H1 (cell line): ENCODE measurements around the gene CTNS. TPM values are rescaled to one million over a fixed set of nuclear protein-coding genes. Genes with fewer than 3 reads are reported as not detected.

Experiments
- CTCF ChIA-PET: fragments of 300-600 bp; sonication (Branson Sonifier 250); formaldehyde crosslinking; loops from one replicate; lab custom pipeline; 2021; ENCODE audit not compliant: partially characterized antibody; lab: Charles Lee
- POLR2A ChIA-PET: fragments of 300-600 bp; sonication (Branson Sonifier 250); formaldehyde crosslinking; loops from one replicate; lab custom pipeline; 2021; ENCODE audit warnings: inconsistent platforms; ENCODE audit not compliant: partially characterized antibody; lab: Charles Lee
- DNase-seq, 2 experiments: peaks; one replicate each; pipeline versions ENCODE4 v3.0.0 to v3.0.0-alpha.2; 2010 to 2022; ENCODE audit warnings: low spot score in 2 of 2, low read depth in 1 of 2, mixed read lengths in 1 of 2
- FAIRE-seq: peaks from 2 replicates; lab custom pipeline; 2011; peaks lifted over from hg19 to GRCh38; lab: Jason Lieb, UNC
- H2AFZ ChIP-seq: 2 replicates; pipeline ENCODE4 v1.8.1; 2012; ENCODE audit warnings: low read length, inconsistent platforms
- H2AK5ac ChIP-seq: 2 replicates; pipeline ENCODE4 v1.6.1; 2013; ENCODE audit warnings: low read depth, low read length
- H2BK120ac ChIP-seq: replicated peaks from 2 replicates; pipeline ENCODE3; 2013; ENCODE audit warnings: low read depth, low read length, inconsistent platforms
- H2BK12ac ChIP-seq: 2 replicates; pipeline ENCODE4 v1.6.1; 2013; ENCODE audit warnings: low read depth, low read length
- H2BK15ac ChIP-seq: 2 replicates; pipeline ENCODE4 v1.6.1; 2013; ENCODE audit warnings: low read length
- H2BK20ac ChIP-seq: 2 replicates; pipeline ENCODE4 v1.6.1; 2013; ENCODE audit warnings: low read length
- H2BK5ac ChIP-seq: 2 replicates; pipeline ENCODE4 v1.6.1; 2013; ENCODE audit warnings: low read depth, low read length
- H3K14ac ChIP-seq: 2 replicates; pipeline ENCODE4 v1.6.1; 2013; ENCODE audit warnings: inconsistent platforms; ENCODE audit not compliant: insufficient read length
- H3K18ac ChIP-seq: 2 replicates; pipeline ENCODE4 v1.6.1; 2013; ENCODE audit warnings: low read length; ENCODE audit errors: extremely low read depth
- H3K23ac ChIP-seq: 2 replicates; pipeline ENCODE4 v1.6.1; 2013; ENCODE audit warnings: inconsistent platforms; ENCODE audit not compliant: insufficient read length
- H3K23me2 ChIP-seq: 2 replicates; pipeline ENCODE4 v1.6.1; 2013; ENCODE audit warnings: low read depth, low read length
- H3K27ac ChIP-seq: 2 replicates; pipeline ENCODE4 v1.6.1; 2011; ENCODE audit warnings: low read depth, low read length, inconsistent platforms
- H3K27me3 ChIP-seq, 4 experiments: replicated peaks in 1 of 4; 1 replicate in 1 of 4; 2 replicates in 3 of 4; pipeline versions ENCODE4 v1.6.1 to v1.8.1; 2011 to 2013; ENCODE audit warnings: low read length in 3 of 4, mild to moderate bottlenecking in 3 of 4, inconsistent platforms in 2 of 4, mixed read lengths in 2 of 4, moderate library complexity in 1 of 4; ENCODE audit not compliant: control insufficient read depth in 3 of 4, insufficient read depth in 3 of 4; ENCODE audit errors: extremely low read depth in 1 of 4
- H3K36me3 ChIP-seq, 4 experiments: 2 replicates each; pipeline versions ENCODE4 v1.6.1 to v1.8.1; 2011 to 2013; ENCODE audit warnings: mild to moderate bottlenecking in 4 of 4, low read length in 3 of 4, moderate library complexity in 2 of 4, control low read depth in 1 of 4, inconsistent platforms in 1 of 4; ENCODE audit not compliant: insufficient read depth in 4 of 4, control insufficient read depth in 2 of 4
- H3K4ac ChIP-seq: replicated peaks from 2 replicates; pipeline ENCODE3; 2013; ENCODE audit warnings: low read length, low read depth, mixed read lengths, inconsistent platforms; ENCODE audit not compliant: insufficient read length
- H3K4me1 ChIP-seq, 4 experiments: replicated peaks in 1 of 4; 1 replicate in 1 of 4; 2 replicates in 3 of 4; pipeline versions ENCODE4 v1.6.1 to v1.8.1; 2011 to 2013; ENCODE audit warnings: low read length in 3 of 4, inconsistent platforms in 2 of 4, mixed read lengths in 1 of 4; ENCODE audit not compliant: insufficient read depth in 4 of 4, control insufficient read depth in 3 of 4
- H3K4me2 ChIP-seq, 2 experiments: 2 replicates each; pipeline versions ENCODE4 v1.6.1 to v1.8.1; 2011 to 2013; ENCODE audit warnings: low read depth in 2 of 2, low read length in 2 of 2, control low read depth in 1 of 2, inconsistent platforms in 1 of 2, mild to moderate bottlenecking in 1 of 2; ENCODE audit not compliant: insufficient read depth in 1 of 2
- H3K4me3 ChIP-seq, 4 experiments: fragments of 200-600, 300-600 bp in 1 of 4; sonication (generic), shearing (Covaris generic), sonication (Bioruptor Twin) in 1 of 4; 2 replicates each; pipeline versions ENCODE4 v1.5.1 to v1.8.1; 2011 to 2016; ENCODE audit warnings: low read length in 4 of 4, low read depth in 3 of 4, control low read depth in 2 of 4, inconsistent platforms in 2 of 4, mild to moderate bottlenecking in 2 of 4, mixed read lengths in 1 of 4, moderate library complexity in 1 of 4; ENCODE audit not compliant: insufficient read depth in 2 of 4; ENCODE audit errors: extremely low read depth in 1 of 4
- H3K56ac ChIP-seq: replicated peaks from 2 replicates; pipeline ENCODE3; 2013; ENCODE audit warnings: low read depth, mild to moderate bottlenecking, mixed read lengths, low read length, inconsistent platforms; ENCODE audit not compliant: insufficient read length
- H3K79me1 ChIP-seq: 2 replicates; pipeline ENCODE4 v1.6.1; 2013; ENCODE audit warnings: low read depth, low read length, control low read depth
- H3K79me2 ChIP-seq, 2 experiments: 2 replicates each; pipeline versions ENCODE4 v1.6.1 to v1.8.1; 2012 to 2013; ENCODE audit warnings: low read length in 2 of 2, mild to moderate bottlenecking in 2 of 2, inconsistent platforms in 1 of 2; ENCODE audit not compliant: insufficient read depth in 2 of 2, control insufficient read depth in 1 of 2
- H3K9ac ChIP-seq, 4 experiments: replicated peaks in 1 of 4; 1 replicate in 1 of 4; 2 replicates in 3 of 4; pipeline versions ENCODE4 v1.6.1 to v1.8.1; 2011 to 2013; ENCODE audit warnings: low read depth in 3 of 4, low read length in 3 of 4, control low read depth in 2 of 4, mild to moderate bottlenecking in 2 of 4, moderate library complexity in 2 of 4, inconsistent platforms in 1 of 4; ENCODE audit errors: extremely low read depth in 1 of 4
- H3K9me3 ChIP-seq, 2 experiments: 2 replicates each; pipeline versions ENCODE4 v1.6.1 to v1.8.1; 2012 to 2013; ENCODE audit warnings: mild to moderate bottlenecking in 2 of 2, moderate library complexity in 2 of 2, control low read depth in 1 of 2, inconsistent platforms in 1 of 2, low read depth in 1 of 2, low read length in 1 of 2, mixed read lengths in 1 of 2; ENCODE audit not compliant: insufficient read depth in 2 of 2
- H4K20me1 ChIP-seq, 2 experiments: replicated peaks in 1 of 2; 2 replicates each; pipeline versions ENCODE3 to v1.8.1; 2011 to 2013; ENCODE audit warnings: inconsistent platforms in 2 of 2, low read length in 2 of 2, mild to moderate bottlenecking in 1 of 2; ENCODE audit not compliant: insufficient read depth in 2 of 2, control insufficient read depth in 1 of 2
- H4K5ac ChIP-seq: 2 replicates; pipeline ENCODE4 v1.6.1; 2013; ENCODE audit warnings: low read length, low read depth, mixed read lengths, inconsistent platforms; ENCODE audit not compliant: insufficient read length
- H4K8ac ChIP-seq: 2 replicates; pipeline ENCODE4 v1.8.0; 2013; ENCODE audit warnings: mild to moderate bottlenecking, moderate library complexity, low read length, inconsistent platforms; ENCODE audit not compliant: insufficient read depth; ENCODE audit errors: extremely low read depth
- H4K91ac ChIP-seq: replicated peaks from 2 replicates; pipeline ENCODE3; 2013; ENCODE audit warnings: low read length, mixed read lengths, inconsistent platforms; ENCODE audit not compliant: insufficient read length
- POLR2A ChIP-seq, 2 experiments: IDR thresholded peaks; 1 replicate in 1 of 2; 2 replicates in 1 of 2; pipeline ENCODE4 v1.6.1; 2011; ENCODE audit warnings: low read depth in 2 of 2, low read length in 2 of 2, mild to moderate bottlenecking in 2 of 2; ENCODE audit errors: control extremely low read depth in 1 of 2
- RBBP5 ChIP-seq: IDR thresholded peaks from 2 replicates; pipeline ENCODE4 v1.7.1; 2012; ENCODE audit warnings: low read depth, mild to moderate bottlenecking, inconsistent platforms, low read length, moderate library complexity, borderline replicate concordance
- RFX5 ChIP-seq: IDR thresholded peaks from 2 replicates; pipeline ENCODE4 v1.6.1; 2011; ENCODE audit warnings: low read depth, low read length, improper control_type of control experiment, borderline replicate concordance
- WGBS, 2 experiments: shearing (Covaris generic) in 1 of 2; methylation state at CpG; one replicate each; pipeline versions ENCODE4 v1.1.6 to v1.1.7; 2013 to 2015; ENCODE audit warnings: low lambda C conversion rate in 2 of 2, mixed read lengths in 2 of 2, inconsistent platforms in 1 of 2, low coverage in 1 of 2, missing lambda C conversion rate in 1 of 2; ENCODE audit not compliant: insufficient replicate concordance in 2 of 2, insufficient coverage in 1 of 2, insufficient read length in 1 of 2; ENCODE audit errors: extremely low coverage in 1 of 2, missing lambda C conversion rate in 1 of 2; 5-methylcytosine and 5-hydroxymethylcytosine counted together
- polyA plus RNA-seq, 7 experiments: library from polyadenylated mRNA; depleted of rRNA in 3 of 7; stranded (reverse) in 5 of 7; unstranded in 2 of 7; fragments of >200 nt in 5 of 7; fragments of 200-250 nt in 2 of 7; gene quantifications; 1 replicate in 5 of 7; 2 replicates in 1 of 7; 4 replicates in 1 of 7; pipeline versions ENCODE4 v1.2.1 to v1.2.3, GENCODE V29; 2011 to 2013; ENCODE audit warnings: missing spikeins in 2 of 7, mixed read lengths in 2 of 7
- total RNA-seq: library from RNA; stranded (reverse); fragmentation: NEBNext Ultra II Directional; extraction: Animal tissue kit (Norgen Biotek cat#: 25700); gene quantifications from 2 replicates; pipeline ENCODE4 v1.2.1, GENCODE V29; 2021

The CTNS gene
- total and polyA plus RNA-seq, 2 of the 8 experiments (the other 6 are each of a cell fraction or from before 2014, with no cell fraction given) = 11.6 to 12.9 TPM

DNA sequence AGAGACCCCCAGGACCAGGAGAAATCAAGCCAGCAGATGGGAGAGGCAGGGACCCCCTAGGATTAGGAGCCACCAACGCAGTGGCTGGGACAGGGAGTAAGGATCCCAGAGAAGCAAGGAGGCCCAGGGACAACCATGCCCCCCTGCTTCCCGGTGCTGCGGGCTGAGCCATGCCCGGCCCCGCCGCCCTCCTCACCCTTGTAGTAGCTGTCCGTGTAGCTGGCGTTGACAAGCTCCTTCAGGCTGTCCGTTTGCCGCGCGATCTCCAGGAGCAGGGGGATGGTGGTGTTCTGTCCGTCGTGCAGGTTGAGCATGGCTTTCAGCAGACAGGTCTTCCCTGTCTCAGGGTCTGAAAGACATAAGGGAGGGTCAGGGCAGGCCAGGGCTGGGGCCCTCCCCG lies 45.8 kb upstream of the CTNS start:
- Histone ChIP-seq H3K9ac (no peak overlapping the region), H4K91ac (no peak overlapping the region), H2AK5ac (no peak overlapping the region), H2BK5ac (no peak overlapping the region), H2BK120ac (no peak overlapping the region), H2BK15ac (no peak overlapping the region), H3K4me3 (no peak overlapping the region), H3K14ac (no peak overlapping the region), H3K36me3 (peaks cover 0 to 3% (median 3%) of the 10 kb centered on the region in 4 experiments; a peak in 4 of 8 replicates), H3K4me2 (no peak overlapping the region), H3K4me1 (no peaks in the 10 kb centered on the region; a peak in 1 of 7 replicates), H4K8ac (no peak overlapping the region), H3K56ac (no peak overlapping the region), H2BK20ac (no peak overlapping the region), H3K23me2 (no peaks in the 10 kb centered on the region), H4K5ac (no peak overlapping the region), H2AFZ (no peak overlapping the region), H3K18ac (no peak overlapping the region), H3K27me3 (no peaks in the 10 kb centered on the region), H4K20me1 (no peaks in the 10 kb centered on the region), H3K79me1 (no peaks in the 10 kb centered on the region), H3K4ac (no peak overlapping the region), H3K23ac (no peak overlapping the region), H3K9me3 (no peaks in the 10 kb centered on the region), H3K27ac (no peak overlapping the region), H3K79me2 (no peaks in the 10 kb centered on the region), H2BK12ac (no peak overlapping the region)
- ChIA-PET POLR2A (interaction anchor here (1.4 to 1.5 kb wide), 2 partner anchors 11 to 35 kb away, joined by 3 to 6 read pairs; no protein-coding TSS in a partner anchor), CTCF (interaction anchor here (0.8 kb wide), 1 partner anchor 12 kb away, joined by 3 read pairs; no protein-coding TSS in a partner anchor)
- FAIRE-seq (no peak), DNase-seq (no peak)
- WGBS, 2 experiments = 93% methylated on average over 15 of the region's 15 CpGs; no CpG with 5 or more reads in 1 of the 2 experiments
- no peak for TF ChIP-seq RFX5
- TF ChIP-seq RBBP5 = no peak
- TF ChIP-seq POLR2A (IDR thresholded peaks at IDR 0.05; ENCODE audit: control extremely low read depth in 1 of 2, low read depth in 2 of 2, low read length in 2 of 2) = no peak
